Measurements from ENCODE around the gene BRPF1.

Gene BRPF1

GRCh38 chr3:9750556-9751411 lies 19.2 kb downstream of the BRPF1 start:
- no peak for TF ChIP-seq CTCF (conservative IDR thresholded peaks at IDR 0.05; ENCODE audit: low read length)
- peak; percentile 33 for DNase-seq (ENCODE audit: low read depth)
- H3K4me3 ChIP-seq (ENCODE audit: low read length), result peak overlapping the region; percentile 93

- TF ChIP-seq CTCF (conservative IDR thresholded peaks at IDR 0.05; ENCODE audit: low read length), result no peak
- DNase-seq (ENCODE audit: low read depth), result no peak
- H3K4me3 ChIP-seq (ENCODE audit: low read length), result no peak overlapping the region
Measured at GRCh38 chr3:9754678-9755077, 23.1 kb downstream of the BRPF1 start.

- no peak for DNase-seq (ENCODE audit: low read depth)
Measured at GRCh38 chr3:9757427-9757826, 25.9 kb downstream of the BRPF1 start.

GRCh38 chr3:9760779-9761505 lies 29.4 kb downstream of the BRPF1 start:
- TF ChIP-seq CTCF (conservative IDR thresholded peaks at IDR 0.05; ENCODE audit: low read length), result no peak
- DNase-seq (ENCODE audit: low read depth), result no peak
- no peak overlapping the region for H3K4me3 ChIP-seq (ENCODE audit: low read length)

More at GRCh38 chr3:9757427-9757826, 25.9 kb downstream of the BRPF1 start:
- no peak overlapping the region for H3K4me3 ChIP-seq (ENCODE audit: low read length)
- TF ChIP-seq CTCF (conservative IDR thresholded peaks at IDR 0.05; ENCODE audit: low read length), result no peak

GRCh38 chr3:9761919-9762318 lies 30.4 kb downstream of the BRPF1 start:
- H3K4me3 ChIP-seq (ENCODE audit: low read length), result no peak overlapping the region
- TF ChIP-seq CTCF (conservative IDR thresholded peaks at IDR 0.05; ENCODE audit: low read length), result no peak
- no peak for DNase-seq (ENCODE audit: low read depth)

GRCh38 chr3:9762871-9763270 lies 31.3 kb downstream of the BRPF1 start:
- DNase-seq (ENCODE audit: low read depth), result no peak

More at GRCh38 chr3:9762871-9763270, 31.3 kb downstream of the BRPF1 start:
- no peak overlapping the region for H3K4me3 ChIP-seq (ENCODE audit: low read length)
- no peak for TF ChIP-seq CTCF (conservative IDR thresholded peaks at IDR 0.05; ENCODE audit: low read length)

Measured in AG10803 (cell line).